Coronary artery (tissue), 2 donors: ENCODE measurements around the gene C1R.
"Not testable (repeated sequence)": the region's sequence is repeated elsewhere in the genome, so short reads cannot be mapped to it uniquely, and the experiment has no call there.

Experiments
- DNase-seq: peaks from one replicate; pipeline ENCODE4 v3.0.0-alpha.2; 2017; ENCODE audit warnings: low spot score
- H3K27ac ChIP-seq, 2 donors: fragments of 200-600 bp; sonication (generic); one replicate each; pipeline ENCODE4 v1.5.1; 2016 to 2019
- H3K4me3 ChIP-seq: fragments of 200-600 bp; sonication (generic); 2 replicates; pipeline ENCODE4 v1.5.1; 2016; ENCODE audit warnings: mild to moderate bottlenecking, moderate library complexity
- TF ChIP-seq, protein P1 (sequence below): fragments of 200-600 bp; sonication (generic); IDR thresholded peaks from one replicate; pipeline ENCODE4 v1.5.1; 2019; ENCODE audit warnings: antibody characterized with exemption

C1R gene

DNA sequence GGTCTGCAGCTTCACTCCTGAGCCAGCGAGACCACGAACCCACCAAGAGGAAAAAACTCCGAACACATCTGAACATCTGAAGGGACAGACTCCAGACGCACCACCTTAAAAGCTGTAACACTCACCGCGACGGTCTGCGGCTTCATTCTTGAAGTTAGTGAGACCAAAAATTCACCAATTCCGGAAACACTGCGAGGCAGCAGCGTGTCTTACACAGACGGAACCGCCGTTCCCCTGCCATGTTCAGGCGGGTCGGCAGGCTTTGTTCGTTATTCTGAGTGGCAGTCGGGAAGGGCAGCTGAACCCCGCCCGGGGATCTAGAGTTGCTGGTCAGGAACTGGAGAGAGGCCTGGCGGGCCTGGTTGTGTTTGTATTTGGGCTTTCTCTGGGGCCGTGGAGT, 53.7 kb downstream of the C1R start:
- Histone ChIP-seq H3K27ac (no peak overlapping the region), H3K4me3 (no peak overlapping the region)
- DNase-seq, result no peak
- TF ChIP-seq, protein P1, sequence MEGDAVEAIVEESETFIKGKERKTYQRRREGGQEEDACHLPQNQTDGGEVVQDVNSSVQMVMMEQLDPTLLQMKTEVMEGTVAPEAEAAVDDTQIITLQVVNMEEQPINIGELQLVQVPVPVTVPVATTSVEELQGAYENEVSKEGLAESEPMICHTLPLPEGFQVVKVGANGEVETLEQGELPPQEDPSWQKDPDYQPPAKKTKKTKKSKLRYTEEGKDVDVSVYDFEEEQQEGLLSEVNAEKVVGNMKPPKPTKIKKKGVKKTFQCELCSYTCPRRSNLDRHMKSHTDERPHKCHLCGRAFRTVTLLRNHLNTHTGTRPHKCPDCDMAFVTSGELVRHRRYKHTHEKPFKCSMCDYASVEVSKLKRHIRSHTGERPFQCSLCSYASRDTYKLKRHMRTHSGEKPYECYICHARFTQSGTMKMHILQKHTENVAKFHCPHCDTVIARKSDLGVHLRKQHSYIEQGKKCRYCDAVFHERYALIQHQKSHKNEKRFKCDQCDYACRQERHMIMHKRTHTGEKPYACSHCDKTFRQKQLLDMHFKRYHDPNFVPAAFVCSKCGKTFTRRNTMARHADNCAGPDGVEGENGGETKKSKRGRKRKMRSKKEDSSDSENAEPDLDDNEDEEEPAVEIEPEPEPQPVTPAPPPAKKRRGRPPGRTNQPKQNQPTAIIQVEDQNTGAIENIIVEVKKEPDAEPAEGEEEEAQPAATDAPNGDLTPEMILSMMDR, result no peak

DNA sequence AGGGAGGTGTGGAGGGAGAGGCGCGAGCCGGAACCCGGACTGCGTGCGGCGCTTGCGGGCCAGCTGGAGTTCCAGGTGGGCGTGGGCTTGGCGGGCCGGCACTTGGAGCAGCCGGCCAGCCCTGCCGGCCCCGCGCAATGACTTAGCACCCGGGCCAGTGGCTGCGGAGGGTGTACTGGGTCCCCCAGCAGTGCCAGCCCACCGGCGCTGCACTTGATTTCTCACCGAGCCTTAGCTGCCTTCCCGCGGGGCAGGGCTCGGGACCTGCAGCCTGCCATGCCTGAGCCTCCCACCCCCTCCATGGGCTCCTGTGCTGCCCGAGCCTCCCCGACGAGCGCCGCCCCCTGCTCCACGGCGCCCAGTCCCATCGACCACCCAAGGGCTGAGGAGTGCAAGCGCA, 54.8 kb downstream of the C1R start:
- DNase-seq, H3K4me3 ChIP-seq, H3K27ac ChIP-seq: not testable (repeated sequence)

DNA sequence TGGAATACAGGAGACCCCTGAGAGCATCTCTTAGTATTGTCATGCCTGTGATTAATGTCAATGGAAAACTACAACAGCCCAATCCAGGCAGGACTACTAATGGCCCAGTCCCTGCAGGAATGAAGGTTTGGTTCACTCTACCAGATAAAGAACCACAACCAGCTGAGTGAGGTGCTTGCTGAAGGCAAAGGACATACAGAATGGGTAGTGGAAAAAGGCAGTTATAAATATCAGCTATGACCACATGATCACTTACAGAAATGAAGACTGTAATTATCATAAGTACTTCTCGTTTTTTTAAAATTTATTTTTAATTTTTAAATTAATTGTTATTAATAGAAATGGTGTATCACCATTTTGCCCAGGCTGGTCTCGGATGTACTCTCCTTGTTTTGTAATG, 56.8 kb downstream of the C1R start:
- no peak for DNase-seq
- H3K27ac ChIP-seq, result no peak overlapping the region
- TF ChIP-seq, protein P1, result no peak
- no peak overlapping the region for H3K4me3 ChIP-seq

GRCh38 chr12:7034464-7034863, 57.8 kb downstream of the C1R start:
- Histone ChIP-seq H3K4me3 (no peak overlapping the region), H3K27ac (no peak overlapping the region)
- TF ChIP-seq, protein P1, result no peak
- DNase-seq, result no peak

DNA sequence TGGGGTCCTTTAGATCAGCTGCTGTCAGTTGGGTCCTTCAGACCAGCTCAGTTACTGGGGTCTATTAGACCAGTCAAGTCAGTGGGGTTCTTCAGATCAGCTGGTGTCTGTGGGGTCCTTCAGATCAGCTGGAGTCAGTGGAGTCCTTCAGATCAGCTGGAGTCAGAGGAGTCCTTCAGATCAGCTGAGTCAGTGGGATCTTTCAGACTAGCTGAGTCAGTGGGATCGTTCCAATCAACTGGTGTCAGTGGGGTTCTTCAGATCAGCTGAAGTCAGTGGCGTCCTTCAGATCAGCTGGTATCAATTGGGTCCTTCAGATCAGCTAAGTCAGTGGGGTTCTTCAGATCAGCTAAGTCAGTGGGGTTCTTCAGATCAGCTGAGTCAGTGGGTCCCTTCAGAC, 59.3 kb downstream of the C1R start:
- H3K27ac ChIP-seq, result no peak overlapping the region
- TF ChIP-seq, protein P1, result no peak
- no peak for DNase-seq

DNA sequence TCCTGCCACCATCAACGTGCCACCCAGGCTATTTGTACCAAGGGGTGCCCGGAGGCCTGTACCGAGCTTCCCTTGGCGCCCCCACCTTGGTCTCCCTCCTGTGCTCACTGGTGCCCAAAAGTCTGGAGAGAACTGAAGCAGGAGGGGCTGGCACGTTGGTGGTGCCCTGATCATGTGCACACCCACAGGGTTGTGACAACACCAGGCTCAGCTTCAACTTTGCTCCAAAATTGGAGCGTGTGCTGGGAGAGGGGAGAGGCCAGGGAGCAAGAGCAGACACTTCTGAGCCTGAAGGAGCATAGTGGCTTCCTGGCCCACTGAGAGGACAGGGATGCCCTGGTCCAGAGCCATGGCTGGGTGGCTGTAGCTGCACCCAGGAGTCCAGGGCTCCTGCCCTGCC, 60.9 kb downstream of the C1R start:
- Histone ChIP-seq H3K4me3 (no peak overlapping the region), H3K27ac (no peak overlapping the region)
- TF ChIP-seq, protein P1, result no peak
- no peak for DNase-seq

More for the DNA sequence above, 59.3 kb downstream of the C1R start:
- H3K4me3 ChIP-seq, result no peak overlapping the region
